T-helper 2 cell treated with Interferon-gamma antibody and Interleukin-4, amounts not matched to agents 5 μg/mL and 100 μg/mL, for 36 hours (primary cell): ENCODE data around the gene KLRC3.
"Not testable (repeated sequence)": the region's sequence is repeated elsewhere in the genome, so short reads cannot be mapped to it uniquely, and the experiment has no call there.

ENCODE experiments used
- DNase-seq: peaks from one replicate; pipeline ENCODE4 v3.0.0; 2021; ENCODE audit warnings: low spot score
- H3K27ac Mint-ChIP-seq: one replicate; pipeline ENCODE4 v1.8.0; 2021; ENCODE audit warnings: mild to moderate bottlenecking, mixed read lengths
- H3K27me3 Mint-ChIP-seq: one replicate; pipeline ENCODE4 v1.8.0; 2021; ENCODE audit warnings: low read depth, mixed read lengths
- H3K36me3 Mint-ChIP-seq: one replicate; pipeline ENCODE4 v1.8.0; 2021; ENCODE audit warnings: low read depth, mixed read lengths
- H3K4me1 Mint-ChIP-seq: one replicate; pipeline ENCODE4 v1.8.0; 2021; ENCODE audit warnings: low read depth, mixed read lengths
- H3K4me3 Mint-ChIP-seq: one replicate; pipeline ENCODE4 v1.8.0; 2022; ENCODE audit warnings: mild to moderate bottlenecking, moderate library complexity, mixed read lengths
- H3K9me3 Mint-ChIP-seq: one replicate; pipeline ENCODE4 v1.8.0; 2021; ENCODE audit warnings: mixed read lengths

The KLRC3 gene

DNA sequence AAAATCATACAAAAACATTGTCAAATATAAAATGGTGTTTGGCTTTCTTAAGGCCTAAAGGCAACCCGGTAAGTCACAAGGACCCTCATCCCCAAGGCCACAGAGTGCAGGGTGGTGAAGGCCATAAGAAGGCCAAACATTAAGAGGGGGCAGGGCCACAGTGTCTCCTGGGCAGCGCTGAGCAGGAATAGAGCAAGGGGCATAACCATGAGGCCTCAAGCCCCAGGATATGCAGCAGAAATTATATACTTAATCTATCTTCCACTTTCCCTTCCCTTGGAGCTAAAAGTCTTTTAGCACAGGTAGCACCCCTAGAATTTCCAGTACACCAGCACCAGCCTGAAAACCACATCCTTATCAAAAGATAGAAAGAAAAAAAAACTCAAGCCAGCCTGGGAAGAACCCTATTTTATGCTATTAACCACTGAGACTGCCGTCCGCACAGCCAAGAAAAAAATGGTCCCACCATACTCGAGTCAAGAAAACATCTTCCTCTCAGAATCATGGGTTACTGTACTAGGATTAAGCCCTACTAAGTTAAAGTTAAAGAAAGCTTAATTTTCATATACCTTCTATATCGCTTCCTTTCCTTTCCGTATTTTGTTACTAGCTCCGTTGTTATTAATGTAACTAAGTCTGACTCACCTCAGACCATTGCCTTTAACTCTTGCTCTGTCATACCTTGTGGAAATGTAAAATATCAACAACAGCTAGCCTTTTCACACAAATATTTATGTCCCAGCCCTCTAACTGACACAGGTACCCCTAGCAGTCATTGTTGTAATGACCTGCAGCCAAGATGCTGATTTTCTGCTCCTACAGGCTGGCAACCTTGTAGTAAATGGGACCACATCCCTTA is 50.6 kb downstream of the KLRC3 start:
- Mint-ChIP-seq H3K4me1 (peaks cover 10% of the 10 kb centered on the region), H3K27ac (no peak overlapping the region), H3K9me3 (peaks cover 4% of the 10 kb centered on the region), H3K36me3 (no peaks in the 10 kb centered on the region), H3K4me3 (no peak overlapping the region), H3K27me3 (peaks cover 16% of the 10 kb centered on the region)
- no peak for DNase-seq

DNA sequence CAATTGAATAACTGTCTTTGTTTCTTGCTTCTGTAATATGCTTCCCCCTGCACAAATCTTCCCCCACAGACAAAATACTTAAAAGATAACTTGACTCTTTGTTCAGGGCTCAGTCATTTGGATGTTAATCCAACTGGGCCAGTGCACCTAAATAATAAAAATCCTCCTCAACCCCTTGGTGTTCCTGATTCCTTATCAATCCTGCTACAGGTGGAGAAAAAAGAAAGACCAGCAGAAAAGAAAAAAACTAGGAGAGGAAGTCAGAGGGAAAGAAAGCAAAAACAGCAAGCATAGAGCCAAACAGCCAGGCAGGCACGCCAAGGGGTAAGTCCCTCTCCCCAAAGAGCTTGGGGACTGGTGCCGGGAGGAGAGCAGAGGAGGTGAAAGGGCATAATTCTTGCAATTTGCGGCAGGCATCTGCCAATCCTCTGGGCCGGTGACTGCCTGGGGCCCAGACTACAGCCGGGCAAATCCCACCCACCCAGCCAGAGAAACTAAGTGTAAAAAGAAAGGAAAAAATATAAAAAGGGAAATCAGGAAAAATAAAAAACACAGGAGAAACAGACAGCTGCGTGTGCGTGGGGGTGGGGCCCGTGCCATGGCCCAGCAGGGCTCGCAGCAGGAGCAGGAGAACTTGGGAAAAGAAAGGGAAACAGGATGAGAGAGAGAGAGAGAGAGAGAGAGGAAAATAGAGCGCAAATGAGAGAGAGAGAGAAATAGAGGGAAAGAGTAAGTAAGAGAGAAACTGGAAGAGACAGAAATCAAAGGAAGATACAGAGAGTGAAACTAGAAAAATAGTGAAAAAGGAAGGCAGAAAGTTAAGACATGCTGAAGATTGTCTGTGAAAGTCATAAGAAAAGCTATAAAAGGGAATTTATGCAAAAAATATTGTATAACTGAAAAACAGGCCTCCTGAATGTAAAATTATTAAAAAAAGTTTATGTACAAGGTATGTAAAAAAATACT is 51.9 kb downstream of the KLRC3 start:
- peaks cover 4% of the 10 kb centered on the region for H3K9me3 Mint-ChIP-seq
- peaks cover 9% of the 10 kb centered on the region for H3K4me1 Mint-ChIP-seq
- H3K36me3 Mint-ChIP-seq, result no peaks in the 10 kb centered on the region
- no peak overlapping the region for H3K4me3 Mint-ChIP-seq
- H3K27me3 Mint-ChIP-seq, result peaks cover 11% of the 10 kb centered on the region
- H3K27ac Mint-ChIP-seq, result no peak overlapping the region
- no peak for DNase-seq

DNA sequence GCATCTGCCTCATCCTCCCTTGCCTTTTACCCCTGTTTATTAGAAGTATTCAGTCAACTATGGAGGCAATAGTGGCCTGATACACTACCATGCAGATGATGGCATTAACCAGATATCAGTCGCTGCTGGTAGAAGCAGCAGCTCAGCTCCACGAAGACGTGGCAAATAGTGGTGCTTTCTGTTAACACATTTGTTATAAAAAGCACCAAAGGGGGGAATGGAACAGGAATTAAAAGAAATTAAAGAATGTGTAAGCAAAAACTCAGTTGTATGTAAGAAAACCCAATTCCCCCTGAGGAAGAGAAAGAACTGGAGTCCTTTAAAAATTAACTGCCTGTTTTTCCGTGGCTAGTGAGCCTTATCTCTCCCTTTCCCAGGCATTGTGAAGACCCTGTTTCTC is 52.7 kb downstream of the KLRC3 start:
- not testable (repeated sequence) for H3K36me3 Mint-ChIP-seq, H3K4me1 Mint-ChIP-seq, H3K9me3 Mint-ChIP-seq, DNase-seq, H3K4me3 Mint-ChIP-seq, H3K27ac Mint-ChIP-seq, H3K27me3 Mint-ChIP-seq

DNA sequence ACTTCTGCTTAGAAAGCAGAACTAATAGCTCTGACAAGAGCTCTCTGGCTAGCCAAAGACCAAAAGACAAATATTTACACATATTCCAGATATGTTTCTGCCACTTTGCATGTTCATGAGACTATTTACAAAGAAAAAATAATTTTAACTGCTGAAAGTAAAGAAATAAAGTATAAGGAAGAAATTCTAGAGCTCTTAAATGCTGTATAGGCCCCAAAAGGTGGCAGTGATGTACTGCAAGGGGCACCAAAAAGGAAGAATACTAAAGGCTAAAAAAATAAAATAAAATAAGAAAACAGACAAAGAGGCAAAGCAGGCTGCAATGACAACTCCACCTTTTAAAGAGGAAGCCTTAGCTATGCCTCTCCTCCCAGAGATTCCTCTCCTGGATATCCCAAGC is 53.5 kb downstream of the KLRC3 start:
- H3K36me3 Mint-ChIP-seq, result no peaks in the 10 kb centered on the region
- no peak overlapping the region for H3K4me3 Mint-ChIP-seq
- DNase-seq, result no peak
- H3K9me3 Mint-ChIP-seq, result peaks cover 4% of the 10 kb centered on the region
- H3K4me1 Mint-ChIP-seq, result peaks cover 2% of the 10 kb centered on the region
- H3K27ac Mint-ChIP-seq, result no peak overlapping the region
- peaks cover 6% of the 10 kb centered on the region for H3K27me3 Mint-ChIP-seq

DNA sequence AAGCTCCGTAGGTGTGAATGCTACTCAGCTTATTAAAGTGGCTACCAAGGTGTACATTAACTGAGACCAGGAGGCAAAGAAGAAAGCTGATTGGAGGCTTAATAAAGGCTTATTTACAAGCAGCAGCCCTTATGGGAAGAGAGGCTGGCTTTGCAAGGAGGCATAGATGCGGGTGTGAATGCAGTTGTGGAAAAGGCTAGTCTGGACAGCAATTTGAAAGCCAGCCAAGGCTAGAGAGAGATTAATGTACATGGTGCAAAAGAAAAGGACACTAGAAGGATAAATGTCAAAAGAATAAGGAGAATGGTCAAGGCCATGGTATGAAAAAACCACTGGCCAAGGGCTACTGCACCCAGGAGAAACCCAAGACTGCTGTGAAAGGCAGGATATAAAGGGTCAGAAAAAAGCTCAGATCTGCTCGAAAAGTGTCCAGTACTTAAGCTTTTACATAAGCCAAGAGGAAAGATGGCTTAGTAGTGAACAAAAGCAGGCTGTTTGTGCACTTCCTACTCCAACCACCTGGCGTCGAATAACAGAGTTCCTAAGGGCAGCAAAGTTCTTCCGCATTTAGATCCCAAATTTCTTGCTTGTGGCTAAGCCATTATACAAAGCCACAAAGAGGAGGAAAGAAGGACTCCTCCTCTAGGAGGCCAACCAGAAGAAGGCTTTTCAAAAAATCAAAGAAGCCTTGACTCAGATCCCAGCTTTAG is 54.5 kb downstream of the KLRC3 start:
- no peak overlapping the region for H3K27ac Mint-ChIP-seq
- peaks cover 9% of the 10 kb centered on the region for H3K27me3 Mint-ChIP-seq
- no peaks in the 10 kb centered on the region for H3K36me3 Mint-ChIP-seq
- peaks cover 4% of the 10 kb centered on the region for H3K9me3 Mint-ChIP-seq
- H3K4me3 Mint-ChIP-seq, result no peak overlapping the region
- H3K4me1 Mint-ChIP-seq, result peaks cover 4% of the 10 kb centered on the region
- no peak for DNase-seq

DNA sequence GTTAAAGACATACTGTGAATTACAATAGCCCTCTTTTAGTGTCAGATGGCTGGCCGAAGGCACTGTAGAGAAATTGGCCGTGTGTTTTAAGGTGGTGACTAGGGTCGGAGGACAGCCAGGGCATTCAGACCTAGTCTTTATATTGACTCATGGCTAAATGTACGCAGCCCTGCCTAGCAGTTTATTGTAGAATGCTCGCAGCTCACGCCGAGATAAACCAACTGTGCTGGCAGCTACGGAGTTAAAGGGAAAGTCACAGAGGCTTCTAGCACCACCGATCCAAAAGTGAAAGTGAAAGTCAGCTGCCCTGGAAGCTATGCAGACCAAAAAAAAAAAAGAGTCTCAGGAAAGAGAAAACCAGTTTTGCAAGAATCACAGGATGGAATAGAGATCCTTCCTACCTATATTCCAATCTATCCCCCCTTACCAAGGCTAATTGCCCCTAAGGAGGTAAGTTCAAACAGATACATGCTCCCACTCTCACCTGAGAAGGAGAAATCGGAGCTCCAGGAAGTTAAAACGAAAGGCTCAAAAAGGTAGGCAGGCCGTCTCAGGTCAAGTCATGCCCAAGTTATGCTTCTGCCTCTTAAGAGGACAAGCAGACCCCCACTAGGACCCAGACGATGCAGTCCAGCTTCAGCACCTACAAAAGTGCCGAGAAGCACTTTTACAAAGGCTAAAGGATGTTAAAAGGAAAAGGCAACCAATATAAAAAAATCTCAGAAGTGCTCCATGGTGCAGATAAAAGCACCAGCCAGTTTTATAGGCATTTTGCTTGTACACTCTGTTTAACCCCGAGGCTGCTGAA is 55.4 kb downstream of the KLRC3 start:
- peaks cover 11% of the 10 kb centered on the region for H3K27me3 Mint-ChIP-seq
- H3K36me3 Mint-ChIP-seq, result no peaks in the 10 kb centered on the region
- H3K9me3 Mint-ChIP-seq, result peaks cover 4% of the 10 kb centered on the region
- peak; percentile 42 for DNase-seq
- H3K27ac Mint-ChIP-seq, result no peak overlapping the region
- no peak overlapping the region for H3K4me3 Mint-ChIP-seq
- peaks cover 4% of the 10 kb centered on the region for H3K4me1 Mint-ChIP-seq

DNA sequence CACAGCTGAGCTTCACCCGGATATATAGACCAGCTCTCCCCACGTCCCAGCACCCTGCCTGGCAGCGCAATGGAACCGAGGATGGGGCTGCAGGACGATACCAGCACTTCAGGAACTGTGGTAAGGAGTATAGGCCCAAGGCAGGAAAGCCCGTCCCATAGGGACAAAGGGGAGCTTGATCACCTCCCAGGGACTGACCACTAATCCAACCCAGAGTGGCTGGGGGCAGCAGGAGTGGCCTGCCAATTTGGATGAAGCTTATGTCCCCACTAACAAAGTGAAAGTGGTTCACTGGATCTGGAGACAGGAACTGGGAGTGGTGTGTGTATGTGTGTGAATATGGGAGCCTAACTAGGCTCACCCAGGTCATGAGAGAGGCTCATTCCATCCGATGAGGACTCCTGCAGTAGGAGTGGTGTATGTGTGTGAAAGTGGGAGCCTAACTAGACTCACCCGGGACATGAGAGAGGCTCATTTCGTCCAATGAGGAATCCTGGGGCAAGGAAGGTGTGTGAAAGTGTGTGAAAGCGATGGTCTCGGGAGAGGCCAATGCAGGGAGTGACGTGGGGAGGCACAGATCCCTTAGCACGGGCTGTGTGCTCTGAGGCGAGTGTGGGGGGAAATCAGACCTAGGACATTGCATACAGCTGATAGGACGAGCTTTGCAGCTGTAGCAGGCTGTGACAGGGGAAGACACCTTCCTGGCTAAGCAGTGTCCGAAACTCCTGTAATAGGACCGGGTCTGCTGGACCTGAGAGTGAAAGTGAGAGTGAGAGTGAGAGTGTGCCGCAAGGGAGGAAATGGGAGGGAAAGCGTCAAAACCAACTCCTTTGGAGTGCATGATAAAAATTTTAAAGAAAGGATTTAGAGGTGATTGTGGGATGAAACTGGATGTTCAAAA is 56.2 kb downstream of the KLRC3 start:
- Mint-ChIP-seq H3K9me3 (peaks cover 4% of the 10 kb centered on the region), H3K36me3 (no peaks in the 10 kb centered on the region), H3K4me3 (no peak overlapping the region), H3K27ac (no peak overlapping the region), H3K27me3 (peaks cover 11% of the 10 kb centered on the region), H3K4me1 (peaks cover 4% of the 10 kb centered on the region)
- peak; percentile 30 for DNase-seq

DNA sequence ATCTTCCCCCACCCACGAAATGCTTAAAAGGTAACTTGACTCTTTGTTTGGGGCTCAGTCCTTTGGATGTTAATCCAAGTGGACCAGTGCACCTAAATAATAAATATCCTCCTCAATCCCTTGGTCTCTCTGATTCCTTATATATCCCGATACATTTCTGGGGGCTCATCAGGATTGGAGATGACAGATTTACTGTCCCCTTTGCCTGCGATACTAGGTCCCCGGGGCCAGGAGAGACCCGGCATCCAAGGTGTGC is 56.8 kb downstream of the KLRC3 start:
- H3K27me3 Mint-ChIP-seq, result peaks cover 13% of the 10 kb centered on the region
- DNase-seq, result no peak
- no peak overlapping the region for H3K4me3 Mint-ChIP-seq
- peaks cover 4% of the 10 kb centered on the region for H3K9me3 Mint-ChIP-seq
- H3K4me1 Mint-ChIP-seq, result peaks cover 2% of the 10 kb centered on the region
- H3K36me3 Mint-ChIP-seq, result no peaks in the 10 kb centered on the region
- no peak overlapping the region for H3K27ac Mint-ChIP-seq

DNA sequence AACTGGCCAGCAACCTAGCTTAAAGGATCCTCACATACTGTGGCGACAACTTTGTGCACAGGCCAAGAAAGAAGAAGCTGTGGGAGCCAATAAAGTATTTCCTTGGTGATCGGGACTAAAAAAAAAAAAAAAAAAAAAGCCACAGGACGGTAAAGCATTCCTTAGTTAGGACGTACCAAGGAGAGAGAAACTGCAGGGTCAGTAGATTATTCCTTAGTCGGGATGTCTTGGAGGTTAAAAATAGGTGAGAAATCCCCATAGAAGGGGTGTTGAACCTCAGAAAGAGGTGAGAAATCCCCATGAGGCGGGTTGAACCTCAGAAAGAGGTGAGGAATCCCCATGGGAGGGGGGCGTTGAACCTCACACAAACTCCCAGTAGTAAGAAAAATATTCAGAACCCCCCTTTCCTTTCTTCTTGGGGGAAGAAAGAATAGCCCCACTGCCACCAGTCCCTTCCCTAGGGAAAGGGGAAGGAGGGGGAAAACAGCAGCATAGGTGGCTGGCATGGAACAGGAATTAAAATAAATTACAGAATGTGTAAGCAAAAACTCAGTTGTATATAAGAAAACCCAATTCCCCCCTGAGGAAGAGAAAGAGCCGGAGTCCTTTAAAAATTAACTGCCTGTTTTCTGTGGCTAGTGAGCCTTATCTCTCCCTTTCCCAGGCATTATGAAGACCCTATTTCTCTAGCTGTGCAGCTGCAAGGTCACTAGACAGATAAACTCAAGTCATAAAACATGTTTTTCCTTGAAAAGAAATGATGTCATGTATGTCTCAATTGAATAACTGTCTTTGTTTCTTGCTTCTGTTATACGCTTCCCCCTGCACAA is 57.4 kb downstream of the KLRC3 start:
- DNase-seq, result no peak
- no peak overlapping the region for H3K4me3 Mint-ChIP-seq
- peaks cover 2% of the 10 kb centered on the region for H3K9me3 Mint-ChIP-seq
- H3K4me1 Mint-ChIP-seq, result peaks cover 2% of the 10 kb centered on the region
- peaks cover 9% of the 10 kb centered on the region for H3K27me3 Mint-ChIP-seq
- H3K27ac Mint-ChIP-seq, result no peak overlapping the region
- no peaks in the 10 kb centered on the region for H3K36me3 Mint-ChIP-seq

DNA sequence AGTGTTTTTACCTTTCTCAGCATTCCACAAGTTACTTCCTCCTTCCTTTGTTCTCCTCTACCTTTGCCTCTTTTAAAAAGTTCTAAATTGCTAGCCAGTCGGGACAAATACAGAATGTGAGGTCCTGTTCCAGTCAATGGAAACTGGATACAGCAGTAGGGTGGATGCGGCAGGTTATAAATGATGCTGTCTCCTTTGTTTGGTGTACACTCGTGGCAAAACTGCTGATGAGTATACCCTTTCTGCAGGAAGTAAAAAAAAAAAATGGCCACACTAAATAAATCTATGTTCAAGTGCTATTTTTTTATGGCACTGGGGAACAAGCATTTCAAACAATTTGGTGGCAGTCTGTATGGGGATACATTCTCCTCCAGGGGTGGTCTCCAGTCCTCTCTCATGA is 58.1 kb downstream of the KLRC3 start:
- no peak for DNase-seq
- H3K9me3 Mint-ChIP-seq, result no peaks in the 10 kb centered on the region
- H3K4me3 Mint-ChIP-seq, result no peak overlapping the region
- no peaks in the 10 kb centered on the region for H3K36me3 Mint-ChIP-seq
- H3K27me3 Mint-ChIP-seq, result peaks cover 11% of the 10 kb centered on the region
- H3K4me1 Mint-ChIP-seq, result peaks cover 2% of the 10 kb centered on the region
- no peak overlapping the region for H3K27ac Mint-ChIP-seq
